ENCODE data around the gene ODAM.
"Not testable (repeated sequence)": the region's sequence is repeated elsewhere in the genome, so short reads cannot be mapped to it uniquely, and the experiment has no call there.

Gene ODAM

DNA sequence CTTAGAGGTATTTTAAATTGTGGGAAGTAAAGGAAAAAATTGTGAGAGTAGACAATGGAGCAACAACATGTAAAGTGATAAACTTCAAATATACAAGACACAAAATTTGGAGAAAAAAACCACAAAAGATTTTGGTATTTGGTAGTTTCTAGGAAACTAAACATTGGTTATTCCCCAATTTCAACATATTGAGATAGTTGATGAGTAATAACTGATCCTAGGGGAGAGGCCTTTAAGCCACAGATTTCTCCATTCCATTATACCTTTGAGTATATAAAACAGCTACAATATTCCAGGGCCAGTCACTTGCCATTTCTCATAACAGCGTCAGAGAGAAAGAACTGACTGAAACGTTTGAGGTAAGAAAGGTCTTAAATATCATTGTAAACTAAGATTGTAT lies 30.3 kb downstream of the ODAM start, which contains the start of gene FDCSP:
TSS of gene FDCSP (plus strand) at position 301 of the 400 bp plus-strand sequence. CDS start 5,071 bp downstream, outside the sequence.
- DNase-seq, result no peak

- no peak for DNase-seq
Observed at GRCh38 chr4:70236125-70236524, 40.6 kb downstream of the ODAM start.

GRCh38 chr4:70239131-70239883 lies 43.8 kb downstream of the ODAM start:
- DNase-seq, result no peak

- no peak for DNase-seq
Observed at GRCh38 chr4:70239884-70240591, 44.5 kb downstream of the ODAM start.

DNA sequence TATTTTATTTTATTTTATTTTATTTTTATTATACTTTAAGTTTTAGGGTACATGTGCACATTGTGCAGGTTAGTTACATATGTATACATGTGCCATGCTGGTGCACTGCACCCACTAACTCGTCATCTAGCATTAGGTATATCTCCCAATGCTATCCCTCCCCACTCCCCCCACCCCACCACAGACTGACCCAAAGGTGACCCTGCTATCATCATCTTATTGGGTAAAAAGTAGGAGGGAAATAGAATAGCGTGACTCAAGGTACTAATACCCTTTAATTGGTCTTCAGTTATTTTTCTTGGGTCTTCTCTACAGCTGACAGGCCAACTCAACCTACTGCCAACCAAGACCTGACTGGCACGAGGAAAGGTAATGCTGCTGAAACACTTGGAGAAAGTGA lies 46.8 kb downstream of the ODAM start, which contains the start of gene CSN3:
TSS of gene CSN3 (plus strand) at position 301 of the 400 bp plus-strand sequence. CDS start 2,223 bp downstream, outside the sequence.
- DNase-seq, result not testable (repeated sequence)

GRCh38 chr4:70243091-70243490 lies 47.6 kb downstream of the ODAM start:
- DNase-seq, result no peak

GRCh38 chr4:70251250-70251944 lies 55.9 kb downstream of the ODAM start:
- no peak for DNase-seq

- no peak for DNase-seq
Observed at GRCh38 chr4:70251945-70252277, 56.4 kb downstream of the ODAM start.
